ENCODE data around the gene PLCZ1. TPM values are rescaled to one million over a fixed set of nuclear protein-coding genes. Genes with fewer than 3 reads are reported as not detected.

The PLCZ1 gene
- total and polyA plus RNA-seq, 2 experiments from 2014 or later, result not detected

- H3K4me3 ChIP-seq, result no peak overlapping the region
- no peak overlapping the region for H3K4me2 ChIP-seq
Observed at GRCh38 chr12:18634382-18634781, 103.4 kb downstream of the PLCZ1 start.

More at GRCh38 chr12:18634382-18634781, 103.4 kb downstream of the PLCZ1 start:
- 83% methylated on average over 4 of the region's 4 CpGs for WGBS (ENCODE audit: low lambda C conversion rate, missing lambda C conversion rate)
- Histone ChIP-seq H3K9me2 (replicated peaks; ENCODE audit: insufficient read depth) (no peaks in the 10 kb centered on the region), H4K20me1 (ENCODE audit: insufficient read depth, poor library complexity, severe bottlenecking) (no peaks in the 10 kb centered on the region), H3K27me3 (no peaks in the 10 kb centered on the region), H2AFZ (no peak overlapping the region), H3K27ac (no peak overlapping the region), H3K36me3 (replicated peaks; ENCODE audit: insufficient read depth, low read depth) (no peaks in the 10 kb centered on the region), H3K4me1 (ENCODE audit: insufficient read depth) (no peaks in the 10 kb centered on the region), H3K9me3 (ENCODE audit: low read depth) (no peaks in the 10 kb centered on the region), H3K79me2 (no peaks in the 10 kb centered on the region)
- no peak for DNase-seq (ENCODE audit: low spot score)
- TF ChIP-seq EZH2 (IDR thresholded peaks at IDR 0.05; ENCODE audit: borderline replicate concordance), result no peak
- no peak for TF ChIP-seq CTCF (IDR thresholded peaks at IDR 0.05; ENCODE audit: poor library complexity)
- no peak for TF ChIP-seq EZH2phosphoT487 (IDR thresholded peaks at IDR 0.05; ENCODE audit: low read depth, severe bottlenecking, unreplicated experiment)

Other genes starting within 250 kb of the PLCZ1 start
- gene CAPZA3, start 107 bp upstream of the PLCZ1 start, total RNA-seq, result not detected in 2 replicates
- gene CAPZA3, start 107 bp upstream of the PLCZ1 start, polyA plus RNA-seq, result not detected in 2 replicates

Data from hepatocyte (in vitro differentiated cells).